ENCODE results near the gene HTR2A. TPM values are rescaled to one million over a fixed set of nuclear protein-coding genes. Genes with fewer than 3 reads are reported as not detected.

HTR2A gene
- polyA plus RNA-seq, 4 donors = 0.24 to 0.33 TPM; not detected in 2

Other genes with a start within 250 kb of the HTR2A start
- 100 to 1,000 TPM; 108 to 181 (median 119) TPM for gene ESD, start 99.9 kb downstream of the HTR2A start, polyA plus RNA-seq